ENCODE data around the gene PYGB.

The PYGB gene

GRCh38 chr20:25341716-25342680 lies 94.1 kb downstream of the PYGB start:
- no peak for DNase-seq

- no peak for DNase-seq
These were observed 96.7 kb downstream of the PYGB start for GRCh38 chr20:25344634-25345033.

- DNase-seq: no peak
These were observed 97.8 kb downstream of the PYGB start for GRCh38 chr20:25345721-25346120.

DNA sequence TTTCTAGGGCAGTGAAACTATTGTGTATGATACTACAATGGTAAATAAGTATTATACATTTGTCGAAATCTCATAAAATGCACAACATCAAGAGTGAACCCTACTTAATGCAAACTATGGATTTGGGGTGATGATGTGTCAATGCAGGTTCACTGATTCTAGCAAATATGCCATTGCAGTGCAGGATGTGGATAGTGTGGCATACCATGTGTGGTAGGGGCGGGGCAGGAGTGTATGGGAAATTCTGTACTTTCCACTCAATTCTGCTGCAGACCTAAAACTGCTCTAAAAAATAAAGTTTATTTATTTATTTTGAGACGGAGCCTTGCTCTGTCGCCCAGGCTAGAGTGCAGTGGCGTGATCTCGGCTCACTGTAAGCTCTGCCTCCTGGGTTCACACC lies 98.5 kb downstream of the PYGB start:
- DNase-seq: no peak
